Activated B cell treated with CpG ODN at 0.5 μM for 24 hours (primary cell): ENCODE data around the gene EVX1. TPM values are rescaled to one million over a fixed set of nuclear protein-coding genes. Genes with fewer than 3 reads are reported as not detected.
A peak's percentile ranks its signal among the peaks of the same experiment; 100 is the strongest.

Experiments
- ATAC-seq: fragments of 200-7000 bp; cut with Tn5 transposase; one replicate; pipeline ENCODE4 v1.10.0; 2021; ENCODE audit warnings: low read depth, mild to moderate bottlenecking, moderate library complexity
- CTCF ChIA-PET: fragments of 350-600 bp; sonication (Branson Sonifier 250); formaldehyde crosslinking; loops from one replicate; lab custom pipeline; 2021; ENCODE audit warnings: antibody characterized with exemption; lab: Charles Lee
- POLR2A ChIA-PET: fragments of 350-600 bp; sonication (Branson Sonifier 250); formaldehyde crosslinking; loops from one replicate; lab custom pipeline; 2021; ENCODE audit warnings: antibody characterized with exemption; lab: Charles Lee
- DNase-seq: peaks from one replicate; pipeline ENCODE4 v3.0.0; 2022
- H3K27ac Mint-ChIP-seq: one replicate; pipeline ENCODE4 v1.8.0; 2020; ENCODE audit warnings: mixed read lengths
- H3K27me3 Mint-ChIP-seq: one replicate; pipeline ENCODE4 v1.8.0; 2021; ENCODE audit warnings: mixed read lengths
- H3K36me3 Mint-ChIP-seq: one replicate; pipeline ENCODE4 v1.8.0; 2021; ENCODE audit warnings: low read depth, mixed read lengths
- H3K4me1 Mint-ChIP-seq: one replicate; pipeline ENCODE4 v1.8.0; 2021; ENCODE audit warnings: mixed read lengths
- H3K4me3 Mint-ChIP-seq: one replicate; pipeline ENCODE4 v1.8.0; 2020; ENCODE audit warnings: mild to moderate bottlenecking, mixed read lengths
- H3K9me3 Mint-ChIP-seq: one replicate; pipeline ENCODE4 v1.8.0; 2020; ENCODE audit warnings: mixed read lengths
- CTCF ChIP-seq: fragments of 200-600 bp; IDR thresholded peaks from one replicate; pipeline ENCODE4 v1.8.0; 2022; ENCODE audit warnings: antibody characterized with exemption, mild to moderate bottlenecking
- intact Hi-C: fragments of 100-400 bp; cut with micrococcal nuclease; formaldehyde crosslinking; loops from one replicate; pipeline ENCODE4 v1.15.1; 2024
- total RNA-seq: library from RNA; stranded (reverse); gene quantifications from 2 replicates; pipeline ENCODE4 v1.2.3, GENCODE V29; 2022

The EVX1 gene
- total RNA-seq, 1 donor from 2014 or later: not detected

GRCh38 chr7:27240015-27240731, 2.4 kb upstream of the EVX1 start:
- POLR2A ChIA-PET: no interaction called here
- no peaks in the 10 kb centered on the region for H3K36me3 Mint-ChIP-seq
- CTCF ChIA-PET: no interaction called here
- peaks cover 80% of the 10 kb centered on the region for H3K27me3 Mint-ChIP-seq
- no peak for ATAC-seq
- no peak overlapping the region for H3K27ac Mint-ChIP-seq
- intact Hi-C loops: loop anchor here (2.0 kb wide), 2 partner anchors 37 to 1379 kb away; no protein-coding TSS in a partner anchor
- no peaks in the 10 kb centered on the region for H3K9me3 Mint-ChIP-seq
- H3K4me1 Mint-ChIP-seq: peaks cover 26% of the 10 kb centered on the region
- DNase-seq: no peak
- TF ChIP-seq CTCF: no peak
- no peak overlapping the region for H3K4me3 Mint-ChIP-seq

GRCh38 chr7:27241189-27242056, 1.2 kb upstream of the EVX1 start:
- Mint-ChIP-seq H3K27me3 (peaks cover 74% of the 10 kb centered on the region), H3K36me3 (no peaks in the 10 kb centered on the region), H3K4me1 (peaks cover 26% of the 10 kb centered on the region), H3K27ac (peak overlapping the region; percentile 1), H3K4me3 (no peak overlapping the region), H3K9me3 (no peaks in the 10 kb centered on the region)
- intact Hi-C loops: loop anchor here (2.0 kb wide), 2 partner anchors 39 to 1381 kb away; no protein-coding TSS in a partner anchor
- no peak for TF ChIP-seq CTCF
- CTCF ChIA-PET: interaction anchor here (1.1 kb wide), 1 partner anchor 80 kb away, joined by 3 read pairs; no protein-coding TSS in a partner anchor
- DNase-seq (no peak), ATAC-seq (no peak)
- POLR2A ChIA-PET: no interaction called here

- intact Hi-C loops: no loop called here
- H3K4me3 Mint-ChIP-seq: no peak overlapping the region
Measured at GRCh38 chr7:27242154-27242553, 448 bp upstream of the EVX1 start.

GRCh38 chr7:27243340-27244163, 950 bp downstream of the EVX1 start:
- no peak for TF ChIP-seq CTCF
- Mint-ChIP-seq H3K4me3 (no peak overlapping the region), H3K36me3 (no peaks in the 10 kb centered on the region), H3K4me1 (peaks cover 30% of the 10 kb centered on the region), H3K9me3 (no peaks in the 10 kb centered on the region), H3K27me3 (peaks cover 69% of the 10 kb centered on the region), H3K27ac (peak overlapping the region; percentile 50)
- intact Hi-C loops: no loop called here
- ATAC-seq: no peak
- ChIA-PET CTCF (no interaction called here), POLR2A (no interaction called here)
- DNase-seq: no peak

More at GRCh38 chr7:27242154-27242553, 448 bp upstream of the EVX1 start:
- Mint-ChIP-seq H3K4me1 (peaks cover 30% of the 10 kb centered on the region), H3K27ac (peak overlapping the region; percentile 60), H3K9me3 (no peaks in the 10 kb centered on the region), H3K27me3 (peaks cover 72% of the 10 kb centered on the region), H3K36me3 (no peaks in the 10 kb centered on the region)
- no peak for DNase-seq
- no peak for ATAC-seq
- no peak for TF ChIP-seq CTCF
- POLR2A ChIA-PET: no interaction called here
- CTCF ChIA-PET: interaction anchor here (0.8 kb wide), 1 partner anchor 46 kb away, joined by 3 read pairs; no protein-coding TSS in a partner anchor
